GM12865 (cell line): ENCODE data around the gene BTRC.
"Not testable (repeated sequence)": the region's sequence is repeated elsewhere in the genome, so short reads cannot be mapped to it uniquely, and the experiment has no call there.

ENCODE experiments used
- DNase-seq: peaks from one replicate; pipeline ENCODE4 v3.0.0; 2010; ENCODE audit warnings: low read depth
- H3K4me3 ChIP-seq: 2 replicates; pipeline ENCODE4 v1.5.1; 2011; ENCODE audit warnings: mild to moderate bottlenecking, low read depth, low read length, control low read depth
- CTCF ChIP-seq: IDR thresholded peaks from 2 replicates; pipeline ENCODE4 v1.5.1; 2011; ENCODE audit warnings: low read length, control low read depth, low read depth, inconsistent platforms; ENCODE audit not compliant: insufficient read depth; ENCODE audit errors: missing control alignments

Gene BTRC

DNA sequence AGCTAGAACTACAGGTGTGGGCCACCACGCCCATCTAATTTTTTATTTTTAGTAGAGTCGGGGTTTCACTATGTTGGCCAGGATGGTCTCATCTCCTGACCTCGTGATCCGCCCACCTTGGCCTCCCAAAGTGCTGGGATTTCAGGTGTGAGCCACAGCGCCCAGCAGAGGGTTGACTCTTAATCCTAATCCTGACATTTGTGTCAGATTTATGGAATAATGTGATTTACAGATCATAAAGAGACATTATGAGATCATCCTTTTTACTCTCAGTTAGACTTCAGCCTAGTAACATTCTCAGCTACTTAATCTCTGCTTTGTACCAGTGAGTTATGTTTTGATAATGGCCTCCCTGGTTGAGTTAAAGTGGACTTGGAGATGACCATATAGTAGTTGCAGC is 2.2 kb downstream of the BTRC start:
- no peak for TF ChIP-seq CTCF
- H3K4me3 ChIP-seq: no peak overlapping the region
- no peak for DNase-seq

DNA sequence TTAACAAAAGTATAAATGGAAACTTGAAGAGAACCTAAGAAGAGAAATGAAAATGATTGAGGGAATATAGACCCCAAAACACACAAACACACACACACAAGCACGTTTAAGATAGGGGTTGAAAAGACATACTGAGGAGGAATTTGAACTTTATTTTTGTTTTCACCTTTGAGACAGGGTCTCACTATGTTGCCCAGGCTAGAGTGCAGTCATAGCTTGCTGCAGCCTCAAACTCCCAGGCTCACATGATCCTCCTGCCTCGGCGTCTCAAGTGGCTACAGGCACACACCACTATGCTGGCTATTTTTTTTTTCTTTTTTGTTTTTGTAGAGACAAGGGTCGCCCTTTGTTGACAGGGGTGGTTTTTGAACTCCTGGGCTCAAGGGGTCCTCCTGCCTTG is 4.0 kb downstream of the BTRC start:
- DNase-seq: no peak
- no peak overlapping the region for H3K4me3 ChIP-seq
- TF ChIP-seq CTCF: no peak

DNA sequence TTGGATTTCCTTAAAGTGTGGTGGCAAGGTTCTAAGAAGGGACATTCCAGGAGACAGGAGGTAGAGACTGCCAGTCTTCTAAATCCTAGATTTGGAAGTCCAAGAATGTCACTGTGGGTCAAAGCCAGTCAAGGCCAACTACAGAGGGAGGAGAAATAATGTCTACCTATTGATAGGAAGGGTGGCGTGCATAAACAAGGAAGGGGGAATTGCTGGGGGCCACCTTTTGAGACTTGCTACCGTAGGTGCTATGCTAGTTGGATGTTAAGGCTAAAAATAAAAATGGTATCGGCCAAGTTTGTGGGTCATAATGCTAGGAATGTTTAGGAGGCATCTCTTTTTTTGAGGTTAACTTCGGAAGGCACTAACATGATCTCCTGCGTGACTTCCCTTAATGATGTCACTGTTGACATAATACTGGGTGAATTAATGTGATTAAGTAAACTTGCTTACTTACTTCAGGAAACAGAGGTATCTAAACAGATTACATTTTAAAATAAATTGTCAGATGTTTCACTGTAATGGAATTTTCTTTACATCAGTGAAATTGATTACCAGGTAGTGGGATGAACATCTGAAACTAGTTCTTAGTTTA is 4.8 kb downstream of the BTRC start:
- no peak overlapping the region for H3K4me3 ChIP-seq
- DNase-seq: no peak
- no peak for TF ChIP-seq CTCF

DNA sequence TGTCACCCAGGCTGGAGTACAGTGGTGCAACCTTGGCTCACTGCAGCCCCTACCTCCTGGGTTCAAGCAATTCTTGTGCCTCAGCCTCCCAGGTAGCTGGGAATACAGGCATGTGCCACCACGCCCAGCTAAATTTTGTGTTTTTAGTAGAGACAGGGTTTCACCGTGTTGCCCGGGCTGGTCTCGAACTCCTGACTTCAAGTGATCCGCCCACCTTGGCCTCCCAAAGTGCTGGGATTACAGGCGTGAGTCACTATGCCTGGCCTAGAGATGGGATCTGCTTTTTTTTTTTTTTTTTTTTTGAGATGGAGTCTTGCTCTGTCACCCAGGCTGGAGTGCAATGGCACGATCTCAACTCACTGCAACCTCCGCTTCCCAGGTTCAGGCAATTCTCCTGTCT is 6.1 kb downstream of the BTRC start:
- not testable (repeated sequence) for DNase-seq, H3K4me3 ChIP-seq

DNA sequence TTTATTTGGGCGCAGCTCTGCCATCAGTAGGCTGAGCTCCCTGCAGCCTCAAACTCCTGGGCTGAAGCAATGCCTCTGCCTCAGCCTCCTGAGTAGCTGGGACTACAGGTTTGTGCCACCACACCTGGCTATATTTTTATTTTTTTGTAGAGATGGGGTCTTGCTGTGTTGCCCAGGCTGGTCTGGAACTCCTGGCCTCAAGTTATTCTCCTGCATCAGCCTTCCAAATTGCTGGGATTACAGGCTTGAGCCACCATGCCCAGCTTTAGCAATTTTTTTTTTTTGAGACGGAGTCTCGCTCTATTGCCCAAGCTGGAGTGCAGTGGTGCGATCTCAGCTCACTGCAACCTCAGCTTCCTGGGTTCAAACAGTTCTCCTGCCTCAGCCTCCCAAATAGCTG is 6.9 kb downstream of the BTRC start:
- not testable (repeated sequence) for DNase-seq

DNA sequence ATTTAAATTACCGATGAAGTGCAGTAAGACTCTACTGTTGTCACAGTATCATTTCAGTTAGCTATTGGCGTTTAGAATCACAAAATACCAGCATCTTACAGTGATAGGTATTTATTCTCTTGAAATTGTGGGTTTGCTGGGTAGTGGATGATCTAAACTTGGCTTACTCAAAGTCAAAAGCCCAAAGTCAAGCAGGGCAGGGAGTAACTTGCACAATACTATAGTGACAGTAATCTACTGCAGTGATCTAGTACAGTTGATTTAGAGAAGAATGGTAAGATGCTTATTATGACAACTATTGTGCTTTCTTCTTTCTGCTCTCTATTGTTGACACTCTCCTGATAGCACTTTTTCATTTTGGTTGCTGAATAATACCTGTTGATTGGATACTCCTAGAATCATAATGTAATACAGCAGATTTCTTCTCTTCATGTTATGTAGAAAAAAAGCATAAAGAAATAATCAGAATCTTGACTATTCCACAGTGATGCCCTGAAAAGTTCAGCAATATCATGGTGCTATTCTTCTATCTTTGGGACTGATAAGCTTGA is 10.0 kb downstream of the BTRC start:
- TF ChIP-seq CTCF: no peak
- H3K4me3 ChIP-seq: no peak overlapping the region
- DNase-seq: no peak

More for the DNA sequence above, 6.9 kb downstream of the BTRC start:
- not testable (repeated sequence) for H3K4me3 ChIP-seq

DNA sequence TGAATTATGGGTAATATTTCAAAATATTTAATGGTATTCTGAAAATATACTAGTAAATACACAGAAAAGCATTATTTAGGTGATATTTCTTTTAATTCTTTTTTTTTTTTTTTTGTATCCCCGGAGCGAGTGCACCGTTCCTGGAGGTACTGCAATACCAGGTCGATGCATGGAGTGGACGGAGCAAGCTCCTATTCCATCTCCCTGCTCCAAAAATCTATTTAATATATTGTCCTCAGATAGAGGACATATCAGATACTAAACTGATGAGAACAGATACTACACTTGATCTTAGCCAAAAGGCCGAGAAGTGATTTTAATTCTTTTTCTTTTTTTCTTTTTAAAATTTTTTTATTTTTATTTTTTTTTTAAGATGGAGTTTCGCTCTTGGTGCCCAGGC is 10.8 kb downstream of the BTRC start:
- DNase-seq: no peak
- TF ChIP-seq CTCF: no peak
- no peak overlapping the region for H3K4me3 ChIP-seq

DNA sequence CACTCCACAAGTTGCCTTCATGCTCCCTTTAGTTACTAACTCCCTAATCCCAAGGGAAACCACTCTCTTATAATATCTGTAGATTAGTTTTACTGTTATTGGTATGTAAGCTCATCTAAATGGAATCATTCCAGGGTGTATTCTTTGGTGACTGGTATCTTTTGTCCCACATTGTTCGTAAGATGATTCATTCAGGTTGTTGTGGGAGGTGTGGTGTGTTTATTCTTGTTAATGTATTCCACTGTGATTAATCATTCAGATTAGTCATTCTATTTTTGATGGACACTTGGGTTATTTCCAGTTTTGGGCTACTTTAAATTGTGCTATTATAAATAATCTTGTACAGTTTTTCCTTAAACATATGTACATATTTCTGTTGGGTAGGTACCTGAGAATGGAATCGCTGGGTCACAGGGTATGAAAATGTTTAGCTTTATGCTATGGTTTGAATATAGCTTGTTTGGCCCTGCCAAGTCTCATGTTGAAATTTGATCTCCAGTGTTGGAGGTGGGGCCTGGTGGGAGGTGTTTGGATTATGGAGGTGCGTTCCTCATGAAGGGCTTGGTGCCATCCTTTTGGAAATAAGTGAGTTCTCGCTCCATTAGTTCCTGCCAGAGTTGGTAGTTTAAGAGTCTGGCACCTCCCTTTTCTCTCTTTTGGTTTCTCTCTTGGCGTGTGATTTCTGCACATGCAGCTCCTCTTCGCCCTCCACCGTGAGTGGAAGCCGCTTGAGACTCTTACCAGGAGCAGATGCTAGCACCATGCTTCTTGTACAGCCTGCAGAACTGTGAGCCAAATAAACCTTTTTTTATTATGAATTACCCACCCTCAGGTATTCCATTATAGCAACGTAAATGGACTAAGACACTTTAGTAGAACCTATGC is 13.8 kb downstream of the BTRC start:
- H3K4me3 ChIP-seq: no peak overlapping the region
- no peak for DNase-seq
- no peak for TF ChIP-seq CTCF
